NCI-H526 (cell line): Measurements from ENCODE around the gene CSAG1.
"Not testable (repeated sequence)": the region's sequence is repeated elsewhere in the genome, so short reads cannot be mapped to it uniquely, and the experiment has no call there.

Source experiments
- DNase-seq, 2 experiments: peaks; one replicate each; lab custom pipeline; 2025; lab: John Stamatoyannopoulos, UW

The CSAG1 gene

DNA sequence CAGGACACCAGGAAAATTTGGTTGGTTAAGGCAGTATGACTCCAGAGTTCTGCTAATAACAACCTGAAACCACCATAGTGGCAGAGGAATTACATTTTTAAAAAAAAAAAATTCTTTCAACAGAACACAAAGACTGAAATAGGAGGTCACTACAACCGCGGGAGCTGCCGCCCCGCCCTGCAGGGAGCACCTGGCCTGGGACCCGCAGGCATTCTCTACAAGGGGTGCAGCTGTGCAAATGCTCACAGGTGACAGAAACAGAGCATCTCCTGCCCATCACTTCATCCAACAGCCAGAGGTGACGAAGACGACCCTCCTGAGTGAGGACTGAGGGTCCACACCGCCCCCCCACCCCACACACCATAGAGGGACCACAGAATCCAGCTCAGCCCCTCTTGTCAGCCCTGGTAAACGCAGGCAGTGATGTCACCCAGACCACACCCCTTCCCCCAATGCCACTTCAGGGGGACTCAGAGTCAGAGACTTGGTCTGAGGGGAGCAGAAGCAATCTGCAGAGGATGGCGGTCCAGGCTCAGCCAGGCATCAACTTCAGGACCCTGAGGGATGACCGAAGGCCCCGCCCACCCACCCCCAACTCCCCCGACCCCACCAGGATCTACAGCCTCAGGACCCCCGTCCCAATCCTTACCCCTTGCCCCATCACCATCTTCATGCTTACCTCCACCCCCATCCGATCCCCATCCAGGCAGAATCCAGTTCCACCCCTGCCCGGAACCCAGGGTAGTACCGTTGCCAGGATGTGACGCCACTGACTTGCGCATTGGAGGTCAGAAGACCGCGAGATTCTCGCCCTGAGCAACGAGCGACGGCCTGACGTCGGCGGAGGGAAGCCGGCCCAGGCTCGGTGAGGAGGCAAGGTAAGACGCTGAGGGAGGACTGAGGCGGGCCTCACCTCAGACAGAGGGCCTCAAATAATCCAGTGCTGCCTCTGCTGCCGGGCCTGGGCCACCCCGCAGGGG is 35.3 kb downstream of the CSAG1 start, which contains the start of gene MAGEA3:
Gene MAGEA3, plus strand, starts transcription at position 843 of the 980 bp plus-strand sequence. CDS start 2,039 bp downstream, outside the sequence.
- DNase-seq = not testable (repeated sequence)

DNA sequence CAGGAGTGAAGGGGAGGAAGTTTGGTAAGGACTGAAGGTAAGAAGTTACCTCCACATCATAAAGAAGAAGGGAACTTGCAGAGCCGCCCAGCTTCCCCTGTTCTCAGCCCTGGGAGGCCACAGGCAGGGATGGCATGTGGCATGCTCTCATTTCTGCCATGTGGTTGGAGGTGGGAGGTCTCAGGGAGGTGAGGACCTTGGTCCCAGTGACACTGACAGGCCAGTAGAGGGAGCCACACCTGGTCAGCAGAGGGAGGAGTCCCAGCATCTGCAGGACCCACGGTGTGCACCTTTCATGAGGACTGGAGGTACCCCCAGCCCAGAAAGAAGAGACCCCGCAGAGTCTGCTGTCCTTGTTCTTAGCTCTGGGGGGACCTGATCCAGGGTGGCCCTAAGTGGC is 52.5 kb downstream of the CSAG1 start:
- not testable (repeated sequence) for DNase-seq
